ENCODE data around the gene NAV3.

The NAV3 gene

DNA sequence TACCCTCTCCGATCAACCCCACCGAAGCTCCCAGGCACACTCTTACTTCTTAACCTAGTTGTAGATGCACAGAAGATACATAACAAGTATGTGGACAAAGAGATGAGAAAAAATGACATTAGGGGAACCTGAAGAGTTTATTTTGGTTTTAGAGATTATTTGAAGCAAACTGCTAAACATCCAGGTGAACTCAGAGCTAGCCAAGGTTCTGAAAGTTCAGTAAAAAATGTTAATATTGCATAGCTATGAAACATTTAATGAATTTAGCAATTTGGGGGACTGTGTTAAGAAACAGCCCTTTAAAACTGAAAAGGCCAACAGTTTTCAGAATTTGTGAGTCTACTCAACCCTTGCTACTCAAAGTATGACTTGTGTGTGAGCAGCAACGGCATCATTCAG lies 174.4 kb downstream of the NAV3 start:
- Histone ChIP-seq H3K36me3 (ENCODE audit: control insufficient read depth in 4 of 4, insufficient read depth in 4 of 4, low read length in 3 of 4) (no peaks in the 10 kb centered on the region), H3K9me3 (ENCODE audit: control extremely low read depth in 1 of 5, control insufficient read depth in 4 of 5, insufficient read depth in 2 of 5, low read depth in 1 of 5, low read length in 4 of 5) (no peaks in the 10 kb centered on the region), H3K4me1 (ENCODE audit: control extremely low read depth in 1 of 4, control insufficient read depth in 4 of 4, insufficient read depth in 4 of 4, low read length in 3 of 4) (no peaks in the 10 kb centered on the region), H3K27ac (ENCODE audit: insufficient read depth in 1 of 2, low read depth in 1 of 2, low read length in 2 of 2, poor library complexity in 1 of 2, severe bottlenecking in 2 of 2) (no peak overlapping the region), H3K4me3 (ENCODE audit: control insufficient read depth in 1 of 7, extremely low read depth in 1 of 7, insufficient read depth in 4 of 7, low read depth in 2 of 7, low read length in 6 of 7) (no peak overlapping the region), H3K27me3 (replicated peaks in 2 of 5; ENCODE audit: control insufficient read depth in 4 of 5, insufficient read depth in 5 of 5, low read length in 4 of 5) (no peaks in the 10 kb centered on the region)
- DNase-seq: no peak
- ChIA-PET POLR2A (no interaction called here), CTCF (no interaction called here)
- WGBS (ENCODE audit: insufficient coverage): 100% methylated on average over 2 of the region's 3 CpGs

DNA sequence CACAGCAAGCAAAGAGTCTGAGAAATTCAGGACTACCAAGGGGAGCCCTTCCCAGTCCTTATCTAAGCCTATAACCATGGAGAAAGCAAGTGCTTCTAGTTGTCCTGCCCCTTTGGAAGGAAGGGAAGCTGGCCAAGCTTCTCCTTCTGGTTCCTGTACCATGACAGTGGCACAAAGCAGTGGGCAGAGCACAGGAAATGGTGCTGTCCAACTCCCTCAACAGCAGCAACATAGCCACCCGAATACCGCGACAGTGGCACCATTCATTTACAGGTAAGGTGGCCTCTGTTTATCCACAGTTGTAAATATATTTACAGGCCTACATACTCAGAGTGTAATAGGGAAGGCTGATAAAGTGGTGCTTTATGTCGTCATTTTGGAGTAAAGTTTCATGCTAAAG lies 176.5 kb downstream of the NAV3 start:
- no CpG with 5 or more reads among the region's 4 CpGs for WGBS (ENCODE audit: insufficient coverage)
- no peaks in the 10 kb centered on the region for H3K4me1 ChIP-seq (ENCODE audit: control extremely low read depth in 1 of 4, control insufficient read depth in 4 of 4, insufficient read depth in 4 of 4, low read length in 3 of 4)
- H3K9me3 ChIP-seq (ENCODE audit: control extremely low read depth in 1 of 5, control insufficient read depth in 4 of 5, insufficient read depth in 2 of 5, low read depth in 1 of 5, low read length in 4 of 5): no peaks in the 10 kb centered on the region
- H3K27me3 ChIP-seq (replicated peaks in 2 of 5; ENCODE audit: control insufficient read depth in 4 of 5, insufficient read depth in 5 of 5, low read length in 4 of 5): no peaks in the 10 kb centered on the region
- CTCF ChIA-PET: interaction anchor here (1.1 kb wide), 1 partner anchor 9 kb away, joined by 3 read pairs; no protein-coding TSS in a partner anchor
- DNase-seq: no peak
- POLR2A ChIA-PET: no interaction called here
- H3K27ac ChIP-seq (ENCODE audit: insufficient read depth in 1 of 2, low read depth in 1 of 2, low read length in 2 of 2, poor library complexity in 1 of 2, severe bottlenecking in 2 of 2): no peak overlapping the region
- no peak overlapping the region for H3K4me3 ChIP-seq (ENCODE audit: control insufficient read depth in 1 of 7, extremely low read depth in 1 of 7, insufficient read depth in 4 of 7, low read depth in 2 of 7, low read length in 6 of 7)
- H3K36me3 ChIP-seq (ENCODE audit: control insufficient read depth in 4 of 4, insufficient read depth in 4 of 4, low read length in 3 of 4): no peaks in the 10 kb centered on the region

DNA sequence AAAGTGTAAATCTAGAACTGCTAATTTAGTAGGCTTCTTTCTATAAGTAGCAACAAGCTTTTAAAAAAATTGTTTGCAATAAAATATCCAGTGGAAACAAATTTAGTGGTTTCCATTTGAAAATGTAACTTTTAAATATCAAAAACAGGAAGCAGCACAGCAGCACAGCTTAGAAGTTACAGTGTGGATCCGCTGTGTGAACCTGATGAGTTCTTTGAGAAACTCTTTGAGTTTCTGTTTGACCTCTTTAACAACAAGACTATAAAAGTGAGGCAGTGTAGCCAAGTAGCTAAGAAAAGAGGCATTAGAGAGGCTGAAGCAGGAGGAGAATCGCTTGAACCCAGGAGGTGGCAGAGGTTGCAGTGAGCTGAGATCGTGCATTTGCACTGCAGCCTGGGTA lies 178.3 kb downstream of the NAV3 start:
- no peak for DNase-seq
- POLR2A ChIA-PET: no interaction called here
- WGBS (ENCODE audit: insufficient coverage): 83% methylated on average over 2 of the region's 3 CpGs
- H3K27ac ChIP-seq (ENCODE audit: insufficient read depth in 1 of 2, low read depth in 1 of 2, low read length in 2 of 2, poor library complexity in 1 of 2, severe bottlenecking in 2 of 2): no peak overlapping the region
- no peak overlapping the region for H3K4me3 ChIP-seq (ENCODE audit: control insufficient read depth in 1 of 7, extremely low read depth in 1 of 7, insufficient read depth in 4 of 7, low read depth in 2 of 7, low read length in 6 of 7)
- H3K36me3 ChIP-seq (ENCODE audit: control insufficient read depth in 4 of 4, insufficient read depth in 4 of 4, low read length in 3 of 4): no peaks in the 10 kb centered on the region
- no peaks in the 10 kb centered on the region for H3K9me3 ChIP-seq (ENCODE audit: control extremely low read depth in 1 of 5, control insufficient read depth in 4 of 5, insufficient read depth in 2 of 5, low read depth in 1 of 5, low read length in 4 of 5)
- H3K27me3 ChIP-seq (replicated peaks in 2 of 5; ENCODE audit: control insufficient read depth in 4 of 5, insufficient read depth in 5 of 5, low read length in 4 of 5): no peaks in the 10 kb centered on the region
- CTCF ChIA-PET: interaction anchor here (1.8 kb wide), 1 partner anchor 11 kb away, joined by 4 read pairs; no protein-coding TSS in a partner anchor
- H3K4me1 ChIP-seq (ENCODE audit: control extremely low read depth in 1 of 4, control insufficient read depth in 4 of 4, insufficient read depth in 4 of 4, low read length in 3 of 4): no peaks in the 10 kb centered on the region

DNA sequence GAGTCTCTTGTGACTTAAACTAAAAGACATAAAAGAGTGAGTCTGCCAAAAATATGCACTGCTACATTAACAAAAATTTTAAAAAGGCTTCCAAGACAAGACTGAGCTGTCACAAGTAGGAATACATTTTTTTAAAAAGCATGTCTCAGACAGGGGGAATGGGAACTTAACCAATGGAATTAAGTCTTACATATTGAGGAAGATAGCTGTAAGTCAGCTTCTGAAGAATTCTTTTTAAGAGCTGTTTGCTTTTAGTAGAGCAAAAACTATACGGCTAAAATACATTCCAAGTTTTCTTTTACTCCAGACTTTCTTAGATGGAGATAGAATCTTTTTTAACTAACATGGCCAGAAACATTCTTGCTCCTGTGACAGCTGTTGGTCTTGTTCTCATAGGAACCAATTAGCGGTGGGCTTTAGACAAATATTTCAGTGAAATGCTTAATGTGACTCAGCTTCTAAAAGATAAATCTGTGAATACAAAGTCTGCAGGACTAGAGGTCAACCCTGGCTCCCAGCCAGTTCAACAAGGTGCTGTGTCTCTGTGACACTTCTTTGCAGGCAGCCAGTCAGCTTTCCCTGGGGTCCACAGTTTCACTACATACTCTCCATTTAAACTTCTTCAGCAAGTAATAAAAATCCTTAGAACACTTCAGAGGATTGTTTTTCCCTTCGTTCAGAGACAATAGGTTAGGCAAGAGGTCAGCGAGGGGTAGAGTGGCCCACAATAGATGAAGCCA lies 187.6 kb downstream of the NAV3 start:
- Histone ChIP-seq H3K4me3 (ENCODE audit: control insufficient read depth in 1 of 7, extremely low read depth in 1 of 7, insufficient read depth in 4 of 7, low read depth in 2 of 7, low read length in 6 of 7) (no peak overlapping the region), H3K36me3 (ENCODE audit: control insufficient read depth in 4 of 4, insufficient read depth in 4 of 4, low read length in 3 of 4) (no peaks in the 10 kb centered on the region), H3K27me3 (replicated peaks in 2 of 5; ENCODE audit: control insufficient read depth in 4 of 5, insufficient read depth in 5 of 5, low read length in 4 of 5) (no peaks in the 10 kb centered on the region), H3K4me1 (ENCODE audit: control extremely low read depth in 1 of 4, control insufficient read depth in 4 of 4, insufficient read depth in 4 of 4, low read length in 3 of 4) (no peaks in the 10 kb centered on the region), H3K27ac (ENCODE audit: insufficient read depth in 1 of 2, low read depth in 1 of 2, low read length in 2 of 2, poor library complexity in 1 of 2, severe bottlenecking in 2 of 2) (no peak overlapping the region), H3K9me3 (ENCODE audit: control extremely low read depth in 1 of 5, control insufficient read depth in 4 of 5, insufficient read depth in 2 of 5, low read depth in 1 of 5, low read length in 4 of 5) (no peaks in the 10 kb centered on the region)
- CTCF ChIA-PET: interaction anchor here (0.8 kb wide), 1 partner anchor 102 kb away, joined by 3 read pairs; no protein-coding TSS in a partner anchor
- POLR2A ChIA-PET: no interaction called here
- DNase-seq: no peak
- 86% methylated on average over 3 of the region's 4 CpGs for WGBS (ENCODE audit: insufficient coverage)

DNA sequence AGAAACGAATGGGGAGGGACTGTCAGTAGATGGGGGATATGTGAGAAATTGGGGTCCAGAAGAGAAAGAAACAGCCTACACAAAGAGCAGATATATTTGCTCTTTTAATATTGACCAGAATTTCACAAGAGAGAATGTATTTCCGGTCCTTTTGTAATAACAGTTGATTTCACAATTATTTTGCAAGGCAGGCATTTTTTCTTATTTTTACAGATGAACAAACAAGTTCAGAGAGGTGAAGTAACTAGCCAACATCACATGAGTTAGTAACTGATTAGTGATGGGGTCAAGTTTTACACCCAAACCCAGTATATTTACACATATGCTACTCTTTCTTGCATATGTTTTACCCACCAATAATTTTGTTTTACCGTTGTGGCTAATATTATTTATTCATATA lies 188.2 kb downstream of the NAV3 start:
- H3K9me3 ChIP-seq (ENCODE audit: control extremely low read depth in 1 of 5, control insufficient read depth in 4 of 5, insufficient read depth in 2 of 5, low read depth in 1 of 5, low read length in 4 of 5): no peaks in the 10 kb centered on the region
- CTCF ChIA-PET: no interaction called here
- DNase-seq: no peak

DNA sequence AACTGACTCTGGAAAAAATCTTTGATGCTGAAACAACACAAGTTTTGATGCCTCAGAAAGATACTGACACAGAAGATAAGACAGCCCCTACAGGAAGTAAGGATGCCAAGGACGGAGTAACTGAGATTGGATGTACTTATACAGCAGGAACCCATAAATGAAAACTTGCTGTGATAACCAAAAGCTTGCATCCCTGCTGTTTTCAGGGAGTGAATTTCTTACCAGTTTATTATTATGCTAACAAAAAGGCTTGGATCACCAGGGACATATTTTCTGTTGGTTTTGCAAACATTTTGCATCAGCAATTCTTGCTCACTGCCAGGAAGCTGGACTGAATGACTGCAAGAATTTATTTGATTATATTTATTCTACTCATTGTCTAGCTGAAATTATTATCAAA lies 197.7 kb downstream of the NAV3 start:
- no peaks in the 10 kb centered on the region for H3K27me3 ChIP-seq (replicated peaks in 2 of 5; ENCODE audit: control insufficient read depth in 4 of 5, insufficient read depth in 5 of 5, low read length in 4 of 5)
- no peak overlapping the region for H3K4me3 ChIP-seq (ENCODE audit: control insufficient read depth in 1 of 7, extremely low read depth in 1 of 7, insufficient read depth in 4 of 7, low read depth in 2 of 7, low read length in 6 of 7)
- CTCF ChIA-PET: no interaction called here
- no peak overlapping the region for H3K27ac ChIP-seq (ENCODE audit: insufficient read depth in 1 of 2, low read depth in 1 of 2, low read length in 2 of 2, poor library complexity in 1 of 2, severe bottlenecking in 2 of 2)
- H3K36me3 ChIP-seq (ENCODE audit: control insufficient read depth in 4 of 4, insufficient read depth in 4 of 4, low read length in 3 of 4): no peaks in the 10 kb centered on the region
- no peak for DNase-seq
- WGBS (ENCODE audit: insufficient coverage): 100% methylated on average over 1 of the region's 1 CpG
- no peaks in the 10 kb centered on the region for H3K4me1 ChIP-seq (ENCODE audit: control extremely low read depth in 1 of 4, control insufficient read depth in 4 of 4, insufficient read depth in 4 of 4, low read length in 3 of 4)
- POLR2A ChIA-PET: no interaction called here
- H3K9me3 ChIP-seq (ENCODE audit: control extremely low read depth in 1 of 5, control insufficient read depth in 4 of 5, insufficient read depth in 2 of 5, low read depth in 1 of 5, low read length in 4 of 5): no peaks in the 10 kb centered on the region

More for the DNA sequence above, 188.2 kb downstream of the NAV3 start:
- no peaks in the 10 kb centered on the region for H3K4me1 ChIP-seq (ENCODE audit: control extremely low read depth in 1 of 4, control insufficient read depth in 4 of 4, insufficient read depth in 4 of 4, low read length in 3 of 4)
- no peaks in the 10 kb centered on the region for H3K36me3 ChIP-seq (ENCODE audit: control insufficient read depth in 4 of 4, insufficient read depth in 4 of 4, low read length in 3 of 4)
- no peaks in the 10 kb centered on the region for H3K27me3 ChIP-seq (replicated peaks in 2 of 5; ENCODE audit: control insufficient read depth in 4 of 5, insufficient read depth in 5 of 5, low read length in 4 of 5)
- no peak overlapping the region for H3K27ac ChIP-seq (ENCODE audit: insufficient read depth in 1 of 2, low read depth in 1 of 2, low read length in 2 of 2, poor library complexity in 1 of 2, severe bottlenecking in 2 of 2)
- POLR2A ChIA-PET: no interaction called here
- WGBS (ENCODE audit: insufficient coverage): 100% methylated on average over 1 of the region's 3 CpGs
- H3K4me3 ChIP-seq (ENCODE audit: control insufficient read depth in 1 of 7, extremely low read depth in 1 of 7, insufficient read depth in 4 of 7, low read depth in 2 of 7, low read length in 6 of 7): no peak overlapping the region

DNA sequence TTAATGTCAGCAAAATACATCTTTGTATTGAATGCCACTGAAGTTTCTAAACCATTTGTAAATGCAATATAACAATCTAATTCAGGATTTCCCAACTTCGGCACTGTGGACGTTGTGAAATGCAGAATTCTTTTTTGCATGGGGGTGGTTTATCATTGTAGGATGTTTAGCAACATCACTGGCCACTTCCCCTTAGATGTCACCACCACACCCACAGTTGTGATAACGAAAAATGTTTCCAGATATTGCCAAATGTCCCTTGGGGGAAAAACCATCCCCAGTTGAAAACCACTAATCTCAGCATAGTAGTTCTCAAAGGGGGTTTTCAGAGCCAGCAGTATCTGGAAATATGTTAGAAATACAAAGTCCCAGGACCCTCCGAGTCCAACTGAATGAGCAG lies 203.3 kb downstream of the NAV3 start:
- CTCF ChIA-PET: no interaction called here
- Histone ChIP-seq H3K27me3 (replicated peaks in 2 of 5; ENCODE audit: control insufficient read depth in 4 of 5, insufficient read depth in 5 of 5, low read length in 4 of 5) (peaks cover 0 to 4% (median 0%) of the 10 kb centered on the region in 5 experiments), H3K36me3 (ENCODE audit: control insufficient read depth in 4 of 4, insufficient read depth in 4 of 4, low read length in 3 of 4) (no peaks in the 10 kb centered on the region), H3K27ac (ENCODE audit: insufficient read depth in 1 of 2, low read depth in 1 of 2, low read length in 2 of 2, poor library complexity in 1 of 2, severe bottlenecking in 2 of 2) (no peak overlapping the region), H3K4me3 (ENCODE audit: control insufficient read depth in 1 of 7, extremely low read depth in 1 of 7, insufficient read depth in 4 of 7, low read depth in 2 of 7, low read length in 6 of 7) (no peak overlapping the region), H3K4me1 (ENCODE audit: control extremely low read depth in 1 of 4, control insufficient read depth in 4 of 4, insufficient read depth in 4 of 4, low read length in 3 of 4) (no peaks in the 10 kb centered on the region), H3K9me3 (ENCODE audit: control extremely low read depth in 1 of 5, control insufficient read depth in 4 of 5, insufficient read depth in 2 of 5, low read depth in 1 of 5, low read length in 4 of 5) (no peaks in the 10 kb centered on the region)
- WGBS (ENCODE audit: insufficient coverage): 91% methylated on average over 1 of the region's 4 CpGs
- peak in 2 of 3 donors; percentile 4 to 5 for DNase-seq
- POLR2A ChIA-PET: no interaction called here
